H9 (cell line): ENCODE data around the gene ACTR2. TPM values are rescaled to one million over a fixed set of nuclear protein-coding genes. Genes with fewer than 3 reads are reported as not detected.

ENCODE experiments used
- DNase-seq: peaks from one replicate; pipeline ENCODE4 v3.0.0-alpha.2; 2017
- H2AFZ ChIP-seq: one replicate; pipeline ENCODE4 v1.6.1; 2013; ENCODE audit warnings: mild to moderate bottlenecking, low read length, control low read depth, moderate library complexity
- H2AK5ac ChIP-seq: 2 replicates; pipeline ENCODE4 v1.6.1; 2013; ENCODE audit warnings: low read length, control low read depth, mixed read lengths; ENCODE audit not compliant: insufficient read length
- H2BK120ac ChIP-seq: one replicate; pipeline ENCODE4 v1.6.1; 2013; ENCODE audit warnings: low read depth, mild to moderate bottlenecking, low read length, control low read depth, inconsistent platforms; ENCODE audit not compliant: poor library complexity, severe bottlenecking
- H2BK12ac ChIP-seq: 2 replicates; pipeline ENCODE4 v1.6.1; 2013; ENCODE audit warnings: low read length, control low read depth, mixed read lengths, low read depth; ENCODE audit not compliant: insufficient read length
- H2BK15ac ChIP-seq: 2 replicates; pipeline ENCODE4 v1.6.1; 2013; ENCODE audit warnings: low read depth, low read length, control low read depth
- H2BK20ac ChIP-seq: one replicate; pipeline ENCODE4 v1.6.1; 2013; ENCODE audit warnings: low read depth, mild to moderate bottlenecking, low read length, control low read depth, inconsistent platforms; ENCODE audit not compliant: poor library complexity, severe bottlenecking
- H2BK5ac ChIP-seq: 2 replicates; pipeline ENCODE4 v1.6.1; 2013; ENCODE audit warnings: low read length, control low read depth, mixed read lengths; ENCODE audit not compliant: insufficient read length
- H3K14ac ChIP-seq: 2 replicates; pipeline ENCODE4 v1.6.1; 2013; ENCODE audit warnings: low read length, control low read depth; ENCODE audit not compliant: insufficient read depth
- H3K18ac ChIP-seq: 2 replicates; pipeline ENCODE4 v1.6.1; 2013; ENCODE audit warnings: low read depth, mild to moderate bottlenecking, mixed read lengths, low read length, control low read depth; ENCODE audit not compliant: insufficient read length
- H3K23ac ChIP-seq: 2 replicates; pipeline ENCODE4 v1.6.1; 2013; ENCODE audit warnings: low read length, control low read depth, mixed read lengths, low read depth; ENCODE audit not compliant: insufficient read length
- H3K23me2 ChIP-seq: 2 replicates; pipeline ENCODE4 v1.6.1; 2013; ENCODE audit warnings: low read depth, mild to moderate bottlenecking, mixed read lengths, low read length, control low read depth; ENCODE audit not compliant: insufficient read length, poor library complexity, severe bottlenecking
- H3K27ac ChIP-seq: 2 replicates; pipeline ENCODE4 v1.5.1; 2013; ENCODE audit warnings: low read length, control low read depth, mixed read lengths, low read depth; ENCODE audit not compliant: insufficient read length
- H3K27me3 ChIP-seq: 2 replicates; pipeline ENCODE4 v1.6.1; 2013; ENCODE audit warnings: low read length, control low read depth, inconsistent platforms; ENCODE audit not compliant: insufficient read depth
- H3K4ac ChIP-seq: 2 replicates; pipeline ENCODE4 v1.6.1; 2013; ENCODE audit warnings: low read depth, mild to moderate bottlenecking, control low read depth, inconsistent platforms, low read length, moderate library complexity
- H3K4me1 ChIP-seq: 2 replicates; pipeline ENCODE4 v1.6.1; 2013; ENCODE audit warnings: low read length, control low read depth, inconsistent platforms; ENCODE audit not compliant: insufficient read depth
- H3K4me2 ChIP-seq: 2 replicates; pipeline ENCODE4 v1.6.1; 2013; ENCODE audit warnings: low read length, control low read depth, mixed read lengths; ENCODE audit not compliant: insufficient read length, insufficient read depth
- H3K56ac ChIP-seq: 2 replicates; pipeline ENCODE4 v1.6.1; 2013; ENCODE audit warnings: low read depth, mild to moderate bottlenecking, mixed read lengths, low read length, control low read depth; ENCODE audit not compliant: insufficient read length
- H3K79me1 ChIP-seq: 2 replicates; pipeline ENCODE4 v1.6.1; 2013; ENCODE audit warnings: low read depth, mild to moderate bottlenecking, moderate library complexity, low read length, control low read depth, inconsistent platforms; ENCODE audit not compliant: insufficient read depth, poor library complexity, severe bottlenecking
- H3K79me2 ChIP-seq: 2 replicates; pipeline ENCODE4 v1.6.1; 2013; ENCODE audit warnings: low read length, control low read depth, inconsistent platforms; ENCODE audit not compliant: insufficient read depth
- H3K9ac ChIP-seq: 2 replicates; pipeline ENCODE4 v1.6.1; 2013; ENCODE audit warnings: low read length, control low read depth, mixed read lengths; ENCODE audit not compliant: insufficient read length; ENCODE audit errors: extremely low read depth
- H3K9me3 ChIP-seq: one replicate; pipeline ENCODE4 v1.6.1; 2013; ENCODE audit warnings: low read depth, low read length, inconsistent platforms; ENCODE audit not compliant: control insufficient read depth
- H3T11ph ChIP-seq: one replicate; pipeline ENCODE4 v1.6.1; 2013; ENCODE audit warnings: mild to moderate bottlenecking, low read length, control low read depth, inconsistent platforms
- H4K20me1 ChIP-seq: one replicate; pipeline ENCODE4 v1.6.1; 2013; ENCODE audit not compliant: control insufficient read depth, insufficient read length, insufficient read depth
- H4K5ac ChIP-seq: 2 replicates; pipeline ENCODE4 v1.6.1; 2013; ENCODE audit warnings: low read depth, mild to moderate bottlenecking, mixed read lengths, low read length, control low read depth; ENCODE audit not compliant: insufficient read length
- H4K8ac ChIP-seq: replicated peaks from 2 replicates; pipeline ENCODE4 v1.6.1; 2013; ENCODE audit warnings: low read length, control low read depth, mixed read lengths, low read depth; ENCODE audit not compliant: insufficient read length
- H4K91ac ChIP-seq: 2 replicates; pipeline ENCODE4 v1.6.1; 2013; ENCODE audit warnings: low read depth, mild to moderate bottlenecking, moderate library complexity, mixed read lengths, low read length, control low read depth; ENCODE audit not compliant: insufficient read length
- H3K27ac Mint-ChIP-seq, 3 experiments: 2 replicates in 2 of 3; 3 replicates in 1 of 3; pipeline ENCODE4 v1.8.0; 2020 to 2021; ENCODE audit warnings: mixed read lengths in 3 of 3, mild to moderate bottlenecking in 1 of 3, moderate library complexity in 1 of 3
- H3K27me3 Mint-ChIP-seq: 2 replicates; pipeline ENCODE4 v1.8.0; 2021; ENCODE audit warnings: low read depth, mild to moderate bottlenecking, moderate library complexity, mixed read lengths
- H3K36me3 Mint-ChIP-seq, 3 experiments: 2 replicates in 2 of 3; 3 replicates in 1 of 3; pipeline ENCODE4 v1.8.0; 2020 to 2021; ENCODE audit warnings: low read depth in 3 of 3, mixed read lengths in 3 of 3; ENCODE audit not compliant: insufficient read depth in 1 of 3
- H3K4me1 Mint-ChIP-seq, 2 experiments: 2 replicates each; pipeline ENCODE4 v1.8.0; 2020; ENCODE audit warnings: mixed read lengths in 2 of 2
- H3K4me3 Mint-ChIP-seq, 2 experiments: 2 replicates in 1 of 2; 3 replicates in 1 of 2; pipeline ENCODE4 v1.8.0; 2020 to 2021; ENCODE audit warnings: mild to moderate bottlenecking in 2 of 2, mixed read lengths in 2 of 2, moderate library complexity in 1 of 2
- H3K9me3 Mint-ChIP-seq, 2 experiments: 2 replicates in 1 of 2; 3 replicates in 1 of 2; pipeline ENCODE4 v1.8.0; 2020; ENCODE audit warnings: mild to moderate bottlenecking in 2 of 2, mixed read lengths in 2 of 2, moderate library complexity in 1 of 2
- WGBS: extraction: QIAGEN DNeasy Blood & Tissue Kit; methylation state at CpG from one replicate; pipeline ENCODE4 v1.1.7; 2013; ENCODE audit warnings: missing lambda C conversion rate, low lambda C conversion rate, mixed read lengths; ENCODE audit not compliant: insufficient read length; ENCODE audit errors: extremely low coverage; 5-methylcytosine and 5-hydroxymethylcytosine counted together
- total RNA-seq: library from RNA; stranded (reverse); gene quantifications from 2 replicates; pipeline ENCODE4 v1.2.1, GENCODE V29; 2021
- TF ChIP-seq, protein P1 (sequence below): fragments of 200-600 bp; sonication (generic); conservative IDR thresholded peaks from 3 replicates; pipeline ENCODE4 v1.8.0; 2021; ENCODE audit warnings: antibody characterized with exemption, mild to moderate bottlenecking

Gene ACTR2
- total RNA-seq, 1 experiment from 2014 or later, result 176 TPM

DNA sequence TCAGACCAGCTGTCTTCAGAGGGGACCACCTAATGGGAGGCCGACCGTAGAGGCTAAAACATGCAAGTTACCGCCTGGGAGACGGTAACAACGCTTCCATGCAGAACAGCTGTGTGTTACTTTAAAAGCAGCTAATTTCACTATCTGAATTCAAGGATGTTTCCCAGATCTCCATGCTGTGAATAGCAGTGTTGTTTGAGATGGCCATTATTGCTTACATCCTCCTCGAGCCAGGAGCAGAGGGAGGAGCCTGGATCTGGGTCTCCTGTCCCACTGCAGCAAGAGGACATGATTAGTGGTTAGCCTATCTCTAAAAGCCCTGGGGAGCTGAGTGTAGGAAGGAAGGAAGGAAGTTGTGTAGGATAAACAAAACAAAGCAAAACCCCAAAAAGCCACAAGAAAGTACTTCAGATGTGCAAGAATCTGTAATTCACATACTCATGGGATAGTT lies 50.9 kb downstream of the ACTR2 start:
- H2AFZ ChIP-seq, result no peak overlapping the region
- H4K8ac ChIP-seq, result no peak overlapping the region
- H2AK5ac ChIP-seq, result no peak overlapping the region
- peaks cover 46% of the 10 kb centered on the region for H3K27me3 ChIP-seq
- no peaks in the 10 kb centered on the region for H3K4me1 ChIP-seq
- H2BK20ac ChIP-seq, result no peak overlapping the region
- no peak overlapping the region for H4K91ac ChIP-seq
- no peak overlapping the region for H3K9ac ChIP-seq
- no peaks in the 10 kb centered on the region for H3K79me1 ChIP-seq
- Mint-ChIP-seq H3K36me3 (no peaks in the 10 kb centered on the region; a peak in 1 of 7 replicates), H3K4me3 (no peak overlapping the region; a peak in 1 of 5 replicates), H3K27ac (no peak overlapping the region), H3K4me1 (peaks cover 10 to 15% of the 10 kb centered on the region in 2 experiments), H3K27me3 (peaks cover 99% of the 10 kb centered on the region), H3K9me3 (peaks cover 0 to 2% of the 10 kb centered on the region in 2 experiments; a peak in 2 of 5 replicates)
- no peak overlapping the region for H3K56ac ChIP-seq
- no CpG with 5 or more reads among the region's 6 CpGs for WGBS
- no peak overlapping the region for H3K27ac ChIP-seq
- no peak overlapping the region for H3T11ph ChIP-seq
- DNase-seq, result no peak
- H3K18ac ChIP-seq, result no peak overlapping the region
- H3K4me2 ChIP-seq, result no peak overlapping the region
- no peaks in the 10 kb centered on the region for H3K79me2 ChIP-seq
- H3K9me3 ChIP-seq, result no peaks in the 10 kb centered on the region
- no peak overlapping the region for H3K14ac ChIP-seq
- no peak overlapping the region for H2BK15ac ChIP-seq
- H3K23ac ChIP-seq, result no peak overlapping the region
- no peak overlapping the region for H2BK5ac ChIP-seq
- H2BK12ac ChIP-seq, result no peak overlapping the region
- H4K20me1 ChIP-seq, result no peaks in the 10 kb centered on the region
- no peaks in the 10 kb centered on the region for H3K23me2 ChIP-seq
- no peak overlapping the region for H4K5ac ChIP-seq
- no peak overlapping the region for H2BK120ac ChIP-seq
- no peak overlapping the region for H3K4ac ChIP-seq
- TF ChIP-seq, protein P1, sequence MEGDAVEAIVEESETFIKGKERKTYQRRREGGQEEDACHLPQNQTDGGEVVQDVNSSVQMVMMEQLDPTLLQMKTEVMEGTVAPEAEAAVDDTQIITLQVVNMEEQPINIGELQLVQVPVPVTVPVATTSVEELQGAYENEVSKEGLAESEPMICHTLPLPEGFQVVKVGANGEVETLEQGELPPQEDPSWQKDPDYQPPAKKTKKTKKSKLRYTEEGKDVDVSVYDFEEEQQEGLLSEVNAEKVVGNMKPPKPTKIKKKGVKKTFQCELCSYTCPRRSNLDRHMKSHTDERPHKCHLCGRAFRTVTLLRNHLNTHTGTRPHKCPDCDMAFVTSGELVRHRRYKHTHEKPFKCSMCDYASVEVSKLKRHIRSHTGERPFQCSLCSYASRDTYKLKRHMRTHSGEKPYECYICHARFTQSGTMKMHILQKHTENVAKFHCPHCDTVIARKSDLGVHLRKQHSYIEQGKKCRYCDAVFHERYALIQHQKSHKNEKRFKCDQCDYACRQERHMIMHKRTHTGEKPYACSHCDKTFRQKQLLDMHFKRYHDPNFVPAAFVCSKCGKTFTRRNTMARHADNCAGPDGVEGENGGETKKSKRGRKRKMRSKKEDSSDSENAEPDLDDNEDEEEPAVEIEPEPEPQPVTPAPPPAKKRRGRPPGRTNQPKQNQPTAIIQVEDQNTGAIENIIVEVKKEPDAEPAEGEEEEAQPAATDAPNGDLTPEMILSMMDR, result no peak
